Activated T-cell treated with anti-CD3 and anti-CD28 coated beads, Interleukin-2, amount 50 U/mL, for 48 hours (primary cell): Measurements from ENCODE around the gene PROM1.

Experiments used
- DNase-seq, 2 experiments: peaks; one replicate each; pipeline ENCODE4 v3.0.0-alpha.2; 2020

The PROM1 gene

DNA sequence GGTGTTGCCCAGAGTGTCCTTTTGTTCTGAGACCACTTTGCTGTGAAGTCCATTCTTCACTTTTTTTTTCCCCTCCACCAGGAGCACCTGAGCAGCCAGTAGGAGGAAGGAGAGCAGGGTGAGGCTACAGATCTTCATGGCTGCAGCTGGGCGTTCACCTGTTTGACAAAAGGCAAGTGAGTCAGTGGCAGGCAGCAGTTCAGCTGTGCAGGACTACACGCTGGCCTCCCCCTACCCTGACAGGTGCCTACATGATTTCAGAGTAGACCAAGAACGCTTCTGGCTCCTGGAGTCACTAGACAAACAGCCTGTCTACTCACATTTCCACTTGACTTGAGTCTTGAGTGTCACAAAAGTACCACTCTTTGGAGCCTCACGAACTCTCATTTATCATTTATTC lies 147.3 kb downstream of the PROM1 start:
- DNase-seq: no peak

DNA sequence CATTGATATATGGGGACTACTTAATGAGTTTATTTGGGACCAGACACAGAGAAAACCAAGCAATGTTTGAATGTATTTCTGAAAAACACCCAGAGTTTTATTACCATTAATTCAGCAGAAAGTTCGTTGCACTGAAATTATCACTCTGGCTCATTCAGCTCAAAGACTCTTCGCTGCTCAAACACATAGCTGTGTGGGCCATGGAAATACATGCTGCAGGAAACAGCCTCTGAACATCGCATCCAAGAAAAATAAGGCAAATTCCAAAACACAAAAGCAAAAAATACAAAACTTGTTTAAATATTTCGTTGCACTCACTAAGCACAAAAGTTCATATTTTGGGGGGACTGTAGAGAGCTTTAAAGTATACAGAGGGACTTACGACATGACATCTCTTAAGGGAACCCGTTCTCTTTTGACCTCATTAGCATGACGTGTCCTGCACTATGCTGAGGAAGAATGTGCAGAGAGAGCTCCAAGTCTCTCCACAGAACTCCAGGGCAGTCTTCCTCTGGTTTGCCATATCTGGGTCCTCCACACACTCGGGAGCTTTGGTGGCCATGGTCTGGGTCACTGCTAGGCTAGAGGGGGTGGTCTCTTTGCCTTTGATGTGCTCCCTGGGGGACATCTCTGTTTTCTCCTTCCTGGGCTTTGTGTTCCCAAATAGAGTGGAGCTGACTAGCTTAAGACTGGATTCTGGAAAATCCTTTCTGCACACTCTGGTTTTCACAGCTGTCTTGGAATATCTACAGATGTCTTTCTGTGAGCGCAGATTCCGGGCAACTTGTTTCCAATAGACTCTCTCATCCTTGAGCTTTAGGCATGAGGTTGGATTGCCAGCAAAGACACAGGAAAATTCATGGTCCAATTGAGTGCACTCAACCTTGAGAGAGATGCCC lies 148.1 kb downstream of the PROM1 start:
- DNase-seq: no peak

- no peak for DNase-seq
Measured at GRCh38 chr4:15934259-15934658, 149.6 kb downstream of the PROM1 start.

DNA sequence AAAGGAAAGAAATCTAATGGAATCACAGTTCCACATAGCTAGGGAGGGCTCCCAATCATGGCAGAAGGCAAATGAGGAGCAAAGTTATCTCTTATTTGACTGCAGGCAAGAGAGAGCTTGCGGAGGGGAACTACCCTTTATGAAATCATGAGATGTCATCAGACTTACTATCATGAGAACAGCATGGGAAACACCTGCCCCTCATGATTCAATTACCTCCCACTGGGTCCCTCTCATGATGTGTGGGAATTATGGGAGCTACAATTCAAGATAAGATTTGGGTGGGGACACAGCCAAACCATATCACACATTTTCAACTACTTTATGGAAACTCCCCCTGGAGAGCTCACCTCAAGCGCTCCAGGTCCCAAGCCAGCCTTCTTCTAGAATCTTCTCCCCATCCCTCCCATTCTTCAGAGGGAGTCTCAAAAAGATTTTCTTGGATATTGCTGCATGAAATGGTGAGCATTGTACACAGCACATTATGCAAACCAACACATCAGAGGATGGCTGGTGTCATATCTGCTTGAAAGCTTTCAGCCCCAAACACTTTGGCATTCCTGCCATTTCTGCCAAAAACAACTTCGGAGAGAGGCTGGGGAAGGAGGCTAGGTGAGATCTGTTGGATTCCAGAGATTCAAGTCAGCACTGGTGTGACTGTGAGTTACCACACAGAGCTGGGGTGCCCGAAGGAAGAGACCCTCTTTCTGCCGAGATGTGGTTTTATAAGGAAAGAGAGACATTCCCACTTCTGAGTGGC lies 152.2 kb downstream of the PROM1 start:
- DNase-seq: no peak

GRCh38 chr4:15930314-15930713 lies 153.5 kb downstream of the PROM1 start:
- no peak for DNase-seq

- no peak for DNase-seq
Measured at GRCh38 chr4:15929540-15929939, 154.3 kb downstream of the PROM1 start.

- DNase-seq: peak in 1 of 2 experiments; percentile 20
Measured at GRCh38 chr4:15928883-15929282, 154.9 kb downstream of the PROM1 start.

DNA sequence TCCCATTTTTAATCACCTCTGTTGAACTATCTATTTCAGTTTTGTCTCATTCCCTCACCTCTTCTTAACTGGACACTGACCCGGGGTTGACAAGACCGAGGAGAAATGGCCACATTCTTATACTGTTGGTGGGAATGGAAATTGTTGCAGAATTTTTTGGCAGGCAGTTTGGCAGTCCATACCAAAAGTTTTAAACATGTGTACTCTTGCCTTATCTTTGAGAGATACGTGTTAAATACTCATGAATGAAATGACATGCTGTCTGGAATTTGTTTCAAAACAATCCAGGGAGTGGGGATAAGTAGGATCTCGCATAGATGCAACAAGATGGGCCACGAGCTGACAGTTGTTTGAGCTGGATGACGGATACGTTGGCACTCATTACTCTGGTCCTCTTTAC lies 157.3 kb downstream of the PROM1 start:
- DNase-seq: no peak

DNA sequence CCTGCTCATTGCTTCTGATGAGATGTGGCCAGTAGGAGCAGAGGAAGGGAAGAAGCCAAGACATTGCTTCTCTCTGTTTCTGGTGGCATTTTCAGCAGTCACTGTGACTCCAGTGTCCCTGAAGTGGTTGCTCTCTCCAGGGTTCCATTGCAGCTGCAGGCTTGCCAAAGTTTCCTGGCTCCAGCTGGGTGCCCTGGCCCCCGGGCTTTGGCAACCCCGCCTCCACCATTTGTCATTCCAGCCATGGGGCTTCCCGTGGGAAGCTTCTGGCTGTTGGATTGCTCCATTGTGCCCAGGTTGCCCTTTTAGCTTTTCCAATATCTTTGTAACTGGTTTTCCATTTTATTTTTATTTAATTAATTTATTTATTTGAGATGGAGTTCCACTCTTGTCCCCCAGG lies 158.0 kb downstream of the PROM1 start:
- DNase-seq: no peak

DNA sequence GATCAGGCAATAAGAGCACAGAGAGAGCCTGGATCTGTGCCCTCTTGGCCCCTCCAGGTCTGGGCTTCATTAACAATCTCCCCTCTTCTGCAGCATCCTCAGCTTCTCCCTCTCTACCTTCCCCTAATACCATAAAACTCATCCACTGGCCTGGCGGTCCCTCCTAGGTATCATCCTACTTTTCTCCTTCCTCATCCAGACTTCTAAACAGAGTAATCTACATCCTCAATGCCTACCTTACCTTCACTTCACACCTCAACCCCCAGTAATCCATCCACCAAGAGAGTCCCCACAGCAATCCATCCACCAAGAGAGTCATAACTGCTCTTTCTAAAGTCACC lies 162.3 kb downstream of the PROM1 start:
- no peak for DNase-seq

DNA sequence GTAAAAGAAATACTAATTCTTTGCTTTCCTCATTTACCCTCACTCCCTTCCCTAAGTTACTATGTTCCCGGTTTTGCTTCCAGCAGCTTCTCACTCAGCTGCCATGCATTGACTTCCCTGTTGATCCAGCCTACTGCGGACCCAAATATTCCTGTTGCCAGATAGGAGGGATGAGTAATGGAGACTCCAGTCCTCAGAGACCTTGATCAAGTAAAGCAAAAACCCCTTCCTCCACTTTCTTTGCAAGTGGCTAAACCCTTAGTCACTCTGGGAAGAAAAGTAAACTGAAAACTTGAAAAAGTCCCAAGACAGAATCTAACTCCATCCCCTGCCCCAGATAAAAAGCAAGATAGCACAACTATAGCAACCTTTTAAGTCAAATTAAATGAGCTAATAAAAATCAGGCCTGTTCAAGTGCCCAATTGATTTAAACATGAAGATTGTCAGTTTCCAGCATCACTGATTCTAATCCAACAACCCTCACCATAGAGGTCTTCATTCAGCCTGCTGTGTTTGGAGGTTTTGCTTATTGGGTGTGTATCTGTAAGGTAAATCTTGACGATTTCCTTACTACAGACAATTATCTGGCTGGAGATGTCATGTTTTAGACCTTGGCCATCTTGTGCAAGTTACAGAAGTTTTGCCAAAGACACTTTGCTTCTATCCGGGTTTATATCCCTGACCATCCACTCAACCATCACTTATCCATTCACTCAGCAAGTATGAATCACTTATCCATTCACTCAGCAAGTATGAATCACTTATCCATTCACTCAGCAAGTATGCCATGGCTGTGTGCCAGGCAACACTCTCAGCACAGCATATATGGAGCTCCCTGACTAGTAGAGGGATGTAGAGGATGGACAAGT lies 162.9 kb downstream of the PROM1 start:
- DNase-seq: peak in 1 of 2 experiments; percentile 25

DNA sequence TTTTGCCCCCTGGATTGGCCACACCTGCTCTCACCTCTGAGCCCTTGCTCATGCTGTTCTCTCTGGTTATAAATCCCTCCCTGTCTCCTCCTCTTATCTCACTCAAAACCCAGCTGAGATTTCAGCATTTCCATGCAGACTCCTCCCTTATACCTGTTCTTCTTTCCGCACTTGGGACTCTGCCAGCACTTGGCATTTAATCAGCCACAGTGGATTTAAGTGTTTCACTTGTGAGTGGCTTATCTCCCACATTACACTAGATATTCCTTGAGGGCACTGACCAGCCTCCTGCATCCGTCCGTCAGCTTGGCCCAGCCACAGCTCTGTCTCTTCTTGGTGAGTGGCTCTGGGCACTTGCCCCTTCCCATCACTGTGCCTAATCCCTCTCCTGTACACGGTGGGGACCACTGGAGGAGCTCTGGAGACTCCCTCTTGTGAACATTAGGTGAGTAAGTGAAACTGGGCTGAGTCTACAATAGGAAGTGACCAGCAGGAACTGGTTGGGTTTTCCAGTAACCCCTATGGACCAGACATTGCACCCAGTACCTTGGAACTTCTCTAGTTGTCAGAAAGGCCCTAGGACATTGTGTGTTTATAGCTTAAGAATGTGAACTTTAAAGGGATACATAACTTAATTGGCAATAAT lies 165.2 kb downstream of the PROM1 start:
- DNase-seq: no peak
